ENCODE measurements around the gene ETV4.

Gene ETV4

GRCh38 chr17:43545383-43545632 is 832 bp downstream of the ETV4 start:
- Histone ChIP-seq H3K4me1 (ENCODE audit: control insufficient read depth, insufficient read depth, low read length, poor library complexity, severe bottlenecking) (peaks cover 20% of the 10 kb centered on the region), H3K36me3 (ENCODE audit: control insufficient read depth, insufficient read depth, low read length) (no peaks in the 10 kb centered on the region), H3K4me3 (ENCODE audit: insufficient read depth, low read depth, low read length, poor library complexity, severe bottlenecking) (peak overlapping the region; percentile 57), H3K27me3 (replicated peaks; ENCODE audit: control insufficient read depth, insufficient read depth, low read length, poor library complexity, severe bottlenecking) (peaks cover 38% of the 10 kb centered on the region), H3K9me3 (ENCODE audit: control insufficient read depth, low read length) (no peaks in the 10 kb centered on the region), H3K27ac (ENCODE audit: insufficient read depth, low read length, poor library complexity, severe bottlenecking) (no peak overlapping the region)
- peak in 2 of 3 donors; percentile 2 to 4 for DNase-seq

- H3K4me3 ChIP-seq (ENCODE audit: insufficient read depth, low read depth, low read length, poor library complexity, severe bottlenecking): no peak overlapping the region
- no peak overlapping the region for H3K27ac ChIP-seq (ENCODE audit: insufficient read depth, low read length, poor library complexity, severe bottlenecking)
- peaks cover 37% of the 10 kb centered on the region for H3K27me3 ChIP-seq (replicated peaks; ENCODE audit: control insufficient read depth, insufficient read depth, low read length, poor library complexity, severe bottlenecking)
- no peaks in the 10 kb centered on the region for H3K9me3 ChIP-seq (ENCODE audit: control insufficient read depth, low read length)
- no peaks in the 10 kb centered on the region for H3K36me3 ChIP-seq (ENCODE audit: control insufficient read depth, insufficient read depth, low read length)
- no peak for DNase-seq
- H3K4me1 ChIP-seq (ENCODE audit: control insufficient read depth, insufficient read depth, low read length, poor library complexity, severe bottlenecking): peaks cover 20% of the 10 kb centered on the region
Measured at GRCh38 chr17:43543771-43544575, 2.2 kb downstream of the ETV4 start.

GRCh38 chr17:43543300-43543699 is 2.8 kb downstream of the ETV4 start:
- Histone ChIP-seq H3K27ac (ENCODE audit: insufficient read depth, low read length, poor library complexity, severe bottlenecking) (no peak overlapping the region), H3K4me1 (ENCODE audit: control insufficient read depth, insufficient read depth, low read length, poor library complexity, severe bottlenecking) (peaks cover 20% of the 10 kb centered on the region), H3K4me3 (ENCODE audit: insufficient read depth, low read depth, low read length, poor library complexity, severe bottlenecking) (no peak overlapping the region), H3K27me3 (replicated peaks; ENCODE audit: control insufficient read depth, insufficient read depth, low read length, poor library complexity, severe bottlenecking) (peaks cover 33% of the 10 kb centered on the region), H3K36me3 (ENCODE audit: control insufficient read depth, insufficient read depth, low read length) (no peaks in the 10 kb centered on the region), H3K9me3 (ENCODE audit: control insufficient read depth, low read length) (no peaks in the 10 kb centered on the region)
- DNase-seq: no peak

- peaks cover 20% of the 10 kb centered on the region for H3K4me1 ChIP-seq (ENCODE audit: control insufficient read depth, insufficient read depth, low read length, poor library complexity, severe bottlenecking)
- no peak overlapping the region for H3K4me3 ChIP-seq (ENCODE audit: insufficient read depth, low read depth, low read length, poor library complexity, severe bottlenecking)
- H3K27me3 ChIP-seq (replicated peaks; ENCODE audit: control insufficient read depth, insufficient read depth, low read length, poor library complexity, severe bottlenecking): peaks cover 29% of the 10 kb centered on the region
- DNase-seq: no peak
- no peaks in the 10 kb centered on the region for H3K36me3 ChIP-seq (ENCODE audit: control insufficient read depth, insufficient read depth, low read length)
- H3K9me3 ChIP-seq (ENCODE audit: control insufficient read depth, low read length): no peaks in the 10 kb centered on the region
- H3K27ac ChIP-seq (ENCODE audit: insufficient read depth, low read length, poor library complexity, severe bottlenecking): no peak overlapping the region
Measured at GRCh38 chr17:43542859-43543258, 3.3 kb downstream of the ETV4 start.

GRCh38 chr17:43540821-43541674 is 5.1 kb downstream of the ETV4 start:
- Histone ChIP-seq H3K27ac (ENCODE audit: insufficient read depth, low read length, poor library complexity, severe bottlenecking) (no peak overlapping the region), H3K9me3 (ENCODE audit: control insufficient read depth, low read length) (no peaks in the 10 kb centered on the region), H3K4me1 (ENCODE audit: control insufficient read depth, insufficient read depth, low read length, poor library complexity, severe bottlenecking) (peaks cover 10% of the 10 kb centered on the region), H3K36me3 (ENCODE audit: control insufficient read depth, insufficient read depth, low read length) (no peaks in the 10 kb centered on the region), H3K4me3 (ENCODE audit: insufficient read depth, low read depth, low read length, poor library complexity, severe bottlenecking) (no peak overlapping the region), H3K27me3 (replicated peaks; ENCODE audit: control insufficient read depth, insufficient read depth, low read length, poor library complexity, severe bottlenecking) (peaks cover 13% of the 10 kb centered on the region)
- DNase-seq: no peak

- Histone ChIP-seq H3K27ac (ENCODE audit: insufficient read depth, low read length, poor library complexity, severe bottlenecking) (no peak overlapping the region), H3K4me1 (ENCODE audit: control insufficient read depth, insufficient read depth, low read length, poor library complexity, severe bottlenecking) (no peaks in the 10 kb centered on the region), H3K4me3 (ENCODE audit: insufficient read depth, low read depth, low read length, poor library complexity, severe bottlenecking) (no peak overlapping the region), H3K27me3 (replicated peaks; ENCODE audit: control insufficient read depth, insufficient read depth, low read length, poor library complexity, severe bottlenecking) (no peaks in the 10 kb centered on the region), H3K9me3 (ENCODE audit: control insufficient read depth, low read length) (no peaks in the 10 kb centered on the region), H3K36me3 (ENCODE audit: control insufficient read depth, insufficient read depth, low read length) (no peaks in the 10 kb centered on the region)
- DNase-seq: no peak
Measured at GRCh38 chr17:43536236-43536992, 9.7 kb downstream of the ETV4 start.

- Histone ChIP-seq H3K4me1 (ENCODE audit: control insufficient read depth, insufficient read depth, low read length, poor library complexity, severe bottlenecking) (no peaks in the 10 kb centered on the region), H3K36me3 (ENCODE audit: control insufficient read depth, insufficient read depth, low read length) (no peaks in the 10 kb centered on the region), H3K27ac (ENCODE audit: insufficient read depth, low read length, poor library complexity, severe bottlenecking) (no peak overlapping the region)
Measured at GRCh38 chr17:43534909-43535308, 11.2 kb downstream of the ETV4 start.

GRCh38 chr17:43533699-43534098 is 12.4 kb downstream of the ETV4 start:
- Histone ChIP-seq H3K36me3 (ENCODE audit: control insufficient read depth, insufficient read depth, low read length) (no peaks in the 10 kb centered on the region), H3K4me3 (ENCODE audit: insufficient read depth, low read depth, low read length, poor library complexity, severe bottlenecking) (no peak overlapping the region), H3K27ac (ENCODE audit: insufficient read depth, low read length, poor library complexity, severe bottlenecking) (no peak overlapping the region), H3K27me3 (replicated peaks; ENCODE audit: control insufficient read depth, insufficient read depth, low read length, poor library complexity, severe bottlenecking) (no peaks in the 10 kb centered on the region), H3K9me3 (ENCODE audit: control insufficient read depth, low read length) (no peaks in the 10 kb centered on the region), H3K4me1 (ENCODE audit: control insufficient read depth, insufficient read depth, low read length, poor library complexity, severe bottlenecking) (no peaks in the 10 kb centered on the region)
- DNase-seq: no peak

More at GRCh38 chr17:43534909-43535308, 11.2 kb downstream of the ETV4 start:
- Histone ChIP-seq H3K27me3 (replicated peaks; ENCODE audit: control insufficient read depth, insufficient read depth, low read length, poor library complexity, severe bottlenecking) (no peaks in the 10 kb centered on the region), H3K4me3 (ENCODE audit: insufficient read depth, low read depth, low read length, poor library complexity, severe bottlenecking) (no peak overlapping the region), H3K9me3 (ENCODE audit: control insufficient read depth, low read length) (no peaks in the 10 kb centered on the region)
- DNase-seq: no peak

- no peaks in the 10 kb centered on the region for H3K9me3 ChIP-seq (ENCODE audit: control insufficient read depth, low read length)
- H3K4me1 ChIP-seq (ENCODE audit: control insufficient read depth, insufficient read depth, low read length, poor library complexity, severe bottlenecking): no peaks in the 10 kb centered on the region
- no peaks in the 10 kb centered on the region for H3K36me3 ChIP-seq (ENCODE audit: control insufficient read depth, insufficient read depth, low read length)
- H3K27ac ChIP-seq (ENCODE audit: insufficient read depth, low read length, poor library complexity, severe bottlenecking): no peak overlapping the region
- no peak for DNase-seq
- no peaks in the 10 kb centered on the region for H3K27me3 ChIP-seq (replicated peaks; ENCODE audit: control insufficient read depth, insufficient read depth, low read length, poor library complexity, severe bottlenecking)
- H3K4me3 ChIP-seq (ENCODE audit: insufficient read depth, low read depth, low read length, poor library complexity, severe bottlenecking): no peak overlapping the region
Measured at GRCh38 chr17:43532581-43532980, 13.6 kb downstream of the ETV4 start.

GRCh38 chr17:43531955-43532354 is 14.2 kb downstream of the ETV4 start:
- Histone ChIP-seq H3K27ac (ENCODE audit: insufficient read depth, low read length, poor library complexity, severe bottlenecking) (no peak overlapping the region), H3K4me1 (ENCODE audit: control insufficient read depth, insufficient read depth, low read length, poor library complexity, severe bottlenecking) (no peaks in the 10 kb centered on the region), H3K36me3 (ENCODE audit: control insufficient read depth, insufficient read depth, low read length) (peaks cover 2% of the 10 kb centered on the region), H3K27me3 (replicated peaks; ENCODE audit: control insufficient read depth, insufficient read depth, low read length, poor library complexity, severe bottlenecking) (no peaks in the 10 kb centered on the region), H3K9me3 (ENCODE audit: control insufficient read depth, low read length) (no peaks in the 10 kb centered on the region), H3K4me3 (ENCODE audit: insufficient read depth, low read depth, low read length, poor library complexity, severe bottlenecking) (no peak overlapping the region)
- DNase-seq: no peak

Data from effector memory CD4-positive, alpha-beta T cell (primary cell).